ENCODE results near the gene LHX1. TPM values are rescaled to one million over a fixed set of nuclear protein-coding genes. Genes with fewer than 3 reads are reported as not detected.

The LHX1 gene
- polyA plus RNA-seq, 1 of the 3 experiments (the other 2 are of a cell fraction) = not detected

GRCh38 chr17:36941265-36942010 is 4.2 kb downstream of the LHX1 start (continued):
- no peak for TF ChIP-seq CTCF (IDR thresholded peaks at IDR 0.05)
- TF ChIP-seq FOXM1 (IDR thresholded peaks at IDR 0.05; ENCODE audit: low read depth) = no peak
- no peak for TF ChIP-seq GABPA (IDR thresholded peaks at IDR 0.05; ENCODE audit: low read depth)
- no peak for TF ChIP-seq FOSL2 (IDR thresholded peaks at IDR 0.05; ENCODE audit: borderline replicate concordance, low read depth)
- TF ChIP-seq ELF1 (IDR thresholded peaks at IDR 0.05) = no peak
- no peak for TF ChIP-seq SIN3A (IDR thresholded peaks at IDR 0.05; ENCODE audit: borderline replicate concordance, low read depth, low read length)
- TF ChIP-seq FOXJ3 (CRISPR knock-in tag; IDR thresholded peaks at IDR 0.05) = no peak

- Histone ChIP-seq H3K9me3 (no peaks in the 10 kb centered on the region), H3F3A (replicated peaks; ENCODE audit: insufficient read depth) (peaks cover 15% of the 10 kb centered on the region), H3K36me3 (replicated peaks in 1 of 2; ENCODE audit: control insufficient read depth in 1 of 2, insufficient read depth in 2 of 2, low read length in 1 of 2) (no peaks in the 10 kb centered on the region), H3K4me3 (ENCODE audit: low read depth in 2 of 2, low read length in 1 of 2) (peak overlapping the region in 1 of 2 experiments; percentile 22; a peak in 1 of 4 replicates), H3K4me1 (ENCODE audit: control insufficient read depth in 1 of 2, insufficient read depth in 2 of 2, low read depth in 1 of 2, low read length in 1 of 2) (peaks cover 0 to 15% of the 10 kb centered on the region in 2 experiments; a peak in 2 of 4 replicates), H2AFZ (ENCODE audit: low read depth) (no peak overlapping the region), H3K27me3 (ENCODE audit: insufficient read depth) (peaks cover 96% of the 10 kb centered on the region), H3K27ac (ENCODE audit: low read depth in 2 of 2, low read length in 1 of 2) (no peak overlapping the region), H3K79me2 (ENCODE audit: insufficient read depth) (no peaks in the 10 kb centered on the region), H3K9me2 (no peaks in the 10 kb centered on the region), H3K9ac (no peak overlapping the region), H3K4me2 (peak overlapping the region; percentile 59), H4K20me1 (ENCODE audit: insufficient read depth) (peaks cover 22% of the 10 kb centered on the region)
- CTCF ChIA-PET = interaction anchor here (0.6 to 1.4 kb wide), 6 partner anchors 10 to 283 kb away, joined by 3 to 5 read pairs (median 3); no protein-coding TSS in a partner anchor
- POLR2A ChIA-PET = no interaction called here
- 44% methylated on average over 24 of the region's 57 CpGs for WGBS (ENCODE audit: low lambda C conversion rate)
- peak; percentile 76 for DNase-seq
- TF ChIP-seq NRF1 (IDR thresholded peaks at IDR 0.05; ENCODE audit: low read depth, low read length) = no peak
- no peak for TF ChIP-seq GABPA (IDR thresholded peaks at IDR 0.05; ENCODE audit: low read depth)
- TF ChIP-seq ELF1 (IDR thresholded peaks at IDR 0.05) = no peak
- TF ChIP-seq JUND (IDR thresholded peaks at IDR 0.05) = no peak
- no peak for TF ChIP-seq REST (IDR thresholded peaks at IDR 0.05; ENCODE audit: low read depth, low read length)
- no peak for TF ChIP-seq TEAD4 (IDR thresholded peaks at IDR 0.05; ENCODE audit: borderline replicate concordance, insufficient read depth)
- no peak for TF ChIP-seq MEF2A (IDR thresholded peaks at IDR 0.05; ENCODE audit: borderline replicate concordance, low read depth)
- no peak for TF ChIP-seq SIN3A (IDR thresholded peaks at IDR 0.05; ENCODE audit: borderline replicate concordance, low read depth, low read length)
- no peak for TF ChIP-seq CTCF (IDR thresholded peaks at IDR 0.05)
- no peak for TF ChIP-seq IRF3 (IDR thresholded peaks at IDR 0.05; ENCODE audit: low read depth, low read length)
- no peak for TF ChIP-seq PBX3 (IDR thresholded peaks at IDR 0.05)
- no peak for TF ChIP-seq FOXM1 (IDR thresholded peaks at IDR 0.05; ENCODE audit: low read depth)
- TF ChIP-seq POLR2AphosphoS5 (IDR thresholded peaks at IDR 0.05; ENCODE audit: low read depth, low read length) = no peak
- TF ChIP-seq CHD2 (IDR thresholded peaks at IDR 0.05; ENCODE audit: low read length, partially characterized antibody) = no peak
- TF ChIP-seq TAF1 (IDR thresholded peaks at IDR 0.05; ENCODE audit: borderline replicate concordance, low read depth, low read length) = no peak
Observed at GRCh38 chr17:36942019-36942599, 4.8 kb downstream of the LHX1 start.
